ENCODE measurements around the gene RAB6B. TPM values are rescaled to one million over a fixed set of nuclear protein-coding genes. Genes with fewer than 3 reads are reported as not detected.

RAB6B gene
- total RNA-seq, 1 donor from 2014 or later, result 51.6 TPM

DNA sequence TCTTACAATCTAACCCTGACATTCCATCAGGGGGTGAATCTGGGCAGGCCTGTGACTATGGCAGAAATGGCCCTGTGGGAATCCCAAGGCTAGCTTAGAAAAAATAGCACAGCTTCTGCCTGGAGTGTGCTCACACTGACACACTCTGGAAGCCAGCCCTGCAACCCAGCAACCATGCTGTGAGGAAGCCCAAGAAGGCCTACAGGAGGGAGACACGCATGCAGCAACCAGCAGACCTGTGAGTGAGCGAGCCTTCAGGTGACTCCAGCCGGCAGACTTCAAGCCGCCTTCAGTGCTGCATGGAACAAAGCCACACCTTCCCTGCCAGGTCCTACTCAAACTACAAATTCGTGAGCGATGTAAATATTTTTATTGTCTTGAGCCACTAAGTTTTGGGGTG, 26.1 kb downstream of the RAB6B start:
- DNase-seq (no peak), ATAC-seq (no peak)
- intact Hi-C loops (cut with micrococcal nuclease), result no loop called here

DNA sequence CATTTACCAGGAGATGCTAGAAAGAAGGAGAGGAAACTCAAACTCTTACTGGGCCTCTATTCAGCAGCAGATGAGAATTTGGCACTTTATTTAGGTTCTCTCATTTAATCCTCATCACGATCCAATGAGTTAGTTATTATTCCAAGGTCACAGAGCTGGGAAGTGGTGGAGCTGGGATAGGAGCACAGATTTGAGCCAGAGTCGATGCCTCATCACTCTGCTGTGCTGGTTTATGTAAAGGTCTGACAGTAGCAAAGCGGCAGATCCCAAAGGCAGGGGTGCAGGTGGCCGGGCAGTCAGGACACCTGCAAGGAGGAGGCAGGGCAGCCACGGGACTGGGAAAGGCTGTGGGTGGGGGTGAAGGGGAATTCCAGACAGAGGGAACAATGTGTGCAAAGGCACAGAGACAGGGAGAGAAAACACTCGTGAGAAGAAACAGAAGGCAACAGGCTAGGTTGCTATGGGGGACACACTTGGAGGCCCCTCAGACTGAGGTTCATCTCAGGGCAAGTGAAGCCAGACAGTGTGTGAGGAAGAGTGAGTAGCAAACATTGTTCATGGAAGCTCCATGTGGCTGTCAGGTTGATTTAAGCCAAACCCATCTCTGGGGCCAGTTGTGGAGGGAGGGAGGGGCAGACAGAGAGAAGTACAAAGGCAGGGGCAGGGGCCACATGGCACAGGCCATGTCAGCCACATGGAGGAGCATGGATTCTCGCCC, 26.8 kb downstream of the RAB6B start:
- intact Hi-C loops (cut with micrococcal nuclease), result no loop called here
- DNase-seq (no peak), ATAC-seq (peak; percentile 69)

DNA sequence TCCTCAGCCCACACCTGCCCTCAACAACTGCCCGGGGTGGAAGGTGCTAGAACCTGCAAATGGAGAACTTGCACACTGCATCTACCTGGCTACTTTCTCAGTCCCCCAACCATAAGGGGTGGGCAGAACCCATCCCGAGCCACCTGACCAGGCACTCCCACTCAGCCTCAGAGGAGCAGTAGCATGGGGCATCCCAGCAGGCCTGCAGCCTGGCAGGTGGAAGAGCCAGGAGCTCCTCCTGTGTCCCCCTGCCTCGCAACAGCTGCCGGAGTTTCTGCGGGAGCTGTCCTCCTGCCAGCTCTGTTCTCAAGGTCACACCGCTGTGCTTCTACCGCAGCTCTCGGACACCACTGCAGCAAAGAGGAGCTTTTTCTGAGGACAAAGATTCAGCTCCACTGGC, 27.5 kb downstream of the RAB6B start:
- ATAC-seq, result peak; percentile 76
- intact Hi-C loops (cut with micrococcal nuclease), result no loop called here
- peak; percentile 40 for DNase-seq

DNA sequence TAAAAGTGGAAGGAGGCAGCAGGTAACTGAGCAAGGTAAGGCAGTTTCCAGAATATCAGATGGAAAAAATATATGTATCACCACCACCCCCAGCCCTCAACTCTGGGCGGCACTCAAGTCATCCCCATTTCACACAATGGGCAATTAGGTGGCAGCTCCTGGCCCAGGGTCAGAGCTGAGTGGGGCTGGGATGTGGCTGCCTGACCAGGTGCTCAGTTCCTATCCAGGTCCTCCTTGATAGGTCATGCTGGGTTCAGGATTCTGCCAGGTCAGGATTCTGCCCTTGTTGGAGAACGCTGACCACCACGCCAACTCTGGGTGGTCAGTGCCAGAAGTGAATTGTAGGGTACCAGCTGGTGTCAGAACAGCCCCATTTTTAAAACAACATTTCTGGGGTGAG, 29.5 kb downstream of the RAB6B start:
- intact Hi-C loops (cut with micrococcal nuclease), result no loop called here
- no peak for ATAC-seq
- DNase-seq, result no peak

DNA sequence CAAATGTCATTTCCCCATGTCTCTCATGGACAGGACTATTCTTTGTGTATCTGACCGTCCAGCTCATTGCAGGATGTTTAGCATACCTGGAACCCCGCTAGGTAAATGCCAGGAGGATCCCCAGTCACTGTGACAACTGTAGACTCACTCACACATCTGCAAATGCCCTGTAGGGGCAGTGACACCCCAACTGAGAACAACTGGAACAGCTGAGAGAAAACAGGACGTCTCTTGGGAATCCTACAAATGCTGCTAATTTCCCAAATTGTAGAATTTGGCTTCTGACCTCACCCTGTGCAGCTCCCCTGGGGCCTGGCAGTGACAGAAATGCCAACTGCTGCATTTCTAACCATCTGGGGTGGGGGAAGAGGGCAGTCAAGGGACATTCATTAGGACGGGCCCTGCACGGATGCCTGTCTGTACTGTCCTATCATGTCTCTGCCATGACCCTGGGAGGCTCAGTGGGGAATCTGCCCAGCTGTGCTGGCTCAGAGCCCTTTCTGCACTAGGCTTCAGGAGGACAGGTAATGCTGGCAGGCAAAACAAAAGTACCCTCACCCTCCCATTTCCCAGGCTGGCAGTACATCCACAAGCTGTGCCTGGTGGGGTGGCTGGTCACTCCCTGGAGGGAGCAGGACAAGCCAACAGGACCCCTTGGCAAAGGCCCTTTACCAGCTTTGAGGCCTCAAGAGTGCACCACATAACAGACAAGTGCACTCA, 30.4 kb downstream of the RAB6B start:
- intact Hi-C loops (cut with micrococcal nuclease), result no loop called here
- no peak for DNase-seq
- ATAC-seq, result no peak

DNA sequence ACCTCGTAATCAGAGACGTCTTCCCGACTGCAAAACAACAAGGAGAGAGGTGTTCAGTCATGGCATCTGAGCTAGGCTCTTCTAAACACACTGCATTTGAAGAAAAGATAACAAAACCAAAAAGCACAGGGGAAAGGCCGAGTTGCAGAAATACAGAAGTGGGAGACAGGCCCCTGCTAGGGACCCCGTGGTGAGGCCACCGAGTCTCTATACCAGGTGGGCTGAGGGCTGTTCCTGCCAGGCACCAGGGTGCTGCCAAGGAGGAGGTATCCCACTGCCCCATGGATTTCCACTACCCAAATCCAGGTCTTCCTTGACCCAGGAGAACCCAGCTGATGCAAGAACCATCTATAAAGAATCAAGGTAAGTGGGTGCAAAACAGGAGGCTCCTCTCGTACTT, 31.1 kb downstream of the RAB6B start:
- no peak for DNase-seq
- intact Hi-C loops (cut with micrococcal nuclease), result no loop called here
- ATAC-seq, result no peak

DNA sequence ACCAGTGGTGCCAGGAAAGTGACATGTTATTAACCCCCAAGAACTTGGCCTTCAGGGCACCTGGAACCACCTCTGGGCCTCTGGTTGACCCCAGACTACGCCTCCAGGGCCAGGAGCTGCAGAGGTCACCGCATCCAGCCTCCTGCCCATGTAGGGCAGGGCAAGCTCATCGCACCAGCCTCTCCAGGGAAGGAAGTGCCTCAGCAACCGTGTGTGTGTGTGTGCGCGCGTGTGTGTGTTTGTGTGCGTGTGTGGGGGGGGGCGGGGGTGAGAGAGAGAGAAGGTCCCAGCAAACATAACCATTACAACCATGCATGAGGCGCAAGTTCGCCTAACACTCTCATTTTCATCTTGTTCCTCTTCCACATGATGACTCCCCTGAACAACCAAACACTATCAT, 31.8 kb downstream of the RAB6B start:
- DNase-seq (no peak), ATAC-seq (no peak)
- intact Hi-C loops (cut with micrococcal nuclease), result no loop called here

DNA sequence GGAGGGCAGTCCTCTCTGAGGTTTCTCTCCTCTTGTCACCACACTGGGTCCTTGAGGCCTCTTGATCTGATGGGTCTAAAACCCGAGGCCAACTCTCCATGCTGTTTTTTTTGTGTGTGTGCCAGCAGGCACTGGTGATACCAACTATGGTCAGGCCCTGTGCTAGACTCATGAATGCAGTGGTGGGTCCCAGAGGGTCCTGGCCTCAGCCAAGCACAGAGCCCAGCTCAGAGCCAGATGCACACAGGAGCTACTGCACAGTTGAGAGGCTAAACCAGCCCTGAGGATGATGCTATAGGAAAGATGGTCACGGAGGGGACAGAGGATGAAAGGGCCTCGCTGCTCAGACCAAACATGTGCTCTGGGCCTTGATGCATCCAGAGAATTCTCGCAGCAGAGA, 33.5 kb downstream of the RAB6B start:
- intact Hi-C loops (cut with micrococcal nuclease), result no loop called here
- ATAC-seq (no peak), DNase-seq (no peak)

DNA sequence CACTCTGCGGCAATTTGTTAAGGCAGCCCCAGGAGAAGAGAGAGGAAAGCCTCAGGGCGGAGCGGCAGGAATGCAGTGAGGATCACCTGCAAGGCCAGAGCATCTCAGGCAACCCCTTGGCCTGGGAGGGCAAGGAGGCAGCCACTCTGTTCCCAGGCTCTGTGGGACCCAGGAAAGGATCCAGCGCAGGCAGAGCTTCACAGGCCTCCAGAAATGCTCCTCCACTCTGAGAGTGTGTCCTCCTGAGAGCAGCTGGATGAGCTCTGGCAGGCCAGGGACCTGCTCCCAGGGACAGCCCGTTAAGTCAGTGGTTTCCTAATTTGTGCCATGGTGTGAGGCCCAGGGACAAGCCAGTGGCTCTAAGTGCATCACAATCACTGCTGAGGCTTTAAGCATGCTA, 35.2 kb downstream of the RAB6B start:
- intact Hi-C loops (cut with micrococcal nuclease), result no loop called here
- DNase-seq (no peak), ATAC-seq (no peak)

DNA sequence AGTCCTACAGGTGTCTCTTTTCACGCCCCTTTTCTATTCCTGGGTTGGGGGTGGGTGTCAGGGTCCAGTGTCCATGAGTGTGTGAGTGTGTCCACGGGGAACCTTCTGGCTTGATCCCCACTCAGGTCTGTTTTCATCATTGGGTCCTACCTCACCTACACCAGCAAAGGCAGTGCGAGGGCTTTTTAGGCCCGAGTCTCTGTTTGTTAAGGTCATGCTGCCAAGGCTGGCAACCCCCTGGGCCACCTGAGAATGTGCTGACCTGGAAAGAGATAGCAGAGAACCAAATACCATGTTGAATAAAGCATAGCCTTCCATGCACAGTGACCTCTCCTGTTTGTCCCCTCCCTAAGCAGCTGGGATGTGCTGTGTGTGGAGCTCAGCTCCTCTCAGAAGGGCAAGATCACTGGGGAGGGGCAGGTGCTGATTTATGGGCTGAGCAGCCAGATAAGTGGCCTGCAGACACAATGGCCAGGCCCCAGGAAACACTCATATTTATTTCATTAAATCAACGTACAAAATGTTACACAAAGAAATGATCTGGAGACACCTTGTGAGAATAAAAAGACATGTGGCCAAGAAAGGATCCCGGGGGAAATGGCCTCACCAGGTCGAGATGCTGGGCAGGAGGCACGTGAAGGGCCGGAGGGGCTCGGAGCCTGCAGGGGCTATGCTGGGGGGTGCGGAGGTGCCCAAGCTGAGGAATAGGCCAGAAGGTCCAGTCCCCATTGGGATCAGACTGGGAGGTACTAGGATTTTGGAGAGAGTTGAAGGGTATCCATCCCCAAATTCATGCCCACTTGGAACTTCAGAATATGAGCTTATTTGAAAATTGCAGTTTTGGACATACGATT, 36.1 kb downstream of the RAB6B start:
- DNase-seq, result no peak
- intact Hi-C loops (cut with micrococcal nuclease), result no loop called here
- peak; percentile 64 for ATAC-seq

DNA sequence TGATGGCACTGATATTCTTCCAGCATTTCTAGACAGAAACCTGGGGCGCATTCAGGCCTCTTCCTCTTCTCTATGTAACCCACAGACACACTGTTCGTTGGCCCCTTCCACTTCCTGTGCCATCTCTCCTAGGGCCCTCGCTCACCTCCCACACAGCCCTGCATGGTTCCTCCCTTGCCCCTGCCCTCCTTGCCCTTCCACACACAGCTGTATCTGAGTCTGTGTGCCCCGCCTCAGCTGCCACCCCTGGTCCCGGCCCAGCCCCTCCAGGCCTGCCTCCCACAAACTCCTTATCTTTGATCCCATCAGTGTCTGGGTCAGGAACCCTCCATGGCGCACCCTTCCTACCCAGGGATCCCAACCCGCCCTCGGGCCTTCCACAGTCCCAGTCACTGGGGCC, 37.9 kb downstream of the RAB6B start:
- no peak for DNase-seq
- intact Hi-C loops (cut with micrococcal nuclease), result no loop called here

DNA sequence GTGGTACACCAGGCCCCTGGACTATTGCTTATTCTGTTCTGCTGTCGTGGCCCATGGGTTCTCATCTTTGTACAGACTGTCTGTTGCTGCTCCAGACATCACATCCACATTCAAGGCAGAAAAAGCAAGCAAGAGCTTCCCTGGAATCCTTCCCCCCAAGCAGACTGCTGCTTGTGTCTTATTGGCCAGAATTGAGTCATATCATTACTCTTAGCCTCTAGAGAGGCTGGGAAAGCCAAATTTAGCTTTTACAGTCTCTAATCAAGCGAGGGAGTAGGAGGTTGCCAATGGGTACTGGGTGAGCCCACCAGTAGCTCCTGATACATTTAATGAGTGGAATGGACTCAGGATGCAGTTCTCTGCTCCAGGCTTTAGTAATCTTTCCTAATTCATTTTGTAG, 39.4 kb downstream of the RAB6B start:
- intact Hi-C loops (cut with micrococcal nuclease), result no loop called here
- DNase-seq (no peak), ATAC-seq (no peak)

More for the DNA sequence above, 37.9 kb downstream of the RAB6B start:
- ATAC-seq, result no peak

DNA sequence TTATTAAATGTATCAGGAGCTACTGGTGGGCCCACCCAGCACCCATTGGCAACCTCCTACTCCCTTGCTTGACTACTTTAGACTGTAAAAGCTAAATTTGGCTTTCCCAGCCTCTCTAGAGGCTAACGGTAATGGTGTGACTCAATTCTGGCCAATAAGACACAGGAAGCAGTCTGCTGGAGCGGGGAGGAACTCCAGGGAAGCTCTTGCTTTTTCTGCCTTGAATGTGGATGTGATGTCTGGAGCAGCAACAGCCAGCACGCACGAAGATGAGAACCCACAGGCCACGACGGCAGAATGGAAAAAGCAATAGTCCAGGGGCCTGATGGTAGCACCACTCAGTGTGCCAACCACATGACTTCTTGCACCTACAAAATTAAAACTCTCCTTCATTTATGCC, 39.9 kb downstream of the RAB6B start:
- intact Hi-C loops (cut with micrococcal nuclease), result no loop called here
- ATAC-seq, result no peak
- DNase-seq, result no peak

DNA sequence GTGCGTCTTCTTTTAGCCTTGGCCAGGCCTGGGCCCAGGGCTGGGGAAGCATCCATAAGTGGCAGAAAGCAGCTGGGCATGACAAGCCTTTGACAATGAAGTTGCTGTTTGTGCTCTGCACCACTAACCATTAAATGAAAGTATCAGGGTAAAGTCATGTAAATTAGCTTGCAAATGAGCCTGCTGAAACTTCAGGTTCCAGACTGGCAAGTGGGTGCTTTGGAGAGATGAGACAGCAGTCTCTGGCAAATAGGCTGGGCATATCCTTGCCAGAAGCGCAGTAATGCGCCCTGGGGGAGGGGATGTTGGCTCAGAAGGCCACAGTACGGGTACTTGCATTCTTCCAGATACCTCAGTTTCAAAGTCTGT, 40.7 kb downstream of the RAB6B start:
- intact Hi-C loops (cut with micrococcal nuclease), result no loop called here
- no peak for DNase-seq
- ATAC-seq, result no peak

DNA sequence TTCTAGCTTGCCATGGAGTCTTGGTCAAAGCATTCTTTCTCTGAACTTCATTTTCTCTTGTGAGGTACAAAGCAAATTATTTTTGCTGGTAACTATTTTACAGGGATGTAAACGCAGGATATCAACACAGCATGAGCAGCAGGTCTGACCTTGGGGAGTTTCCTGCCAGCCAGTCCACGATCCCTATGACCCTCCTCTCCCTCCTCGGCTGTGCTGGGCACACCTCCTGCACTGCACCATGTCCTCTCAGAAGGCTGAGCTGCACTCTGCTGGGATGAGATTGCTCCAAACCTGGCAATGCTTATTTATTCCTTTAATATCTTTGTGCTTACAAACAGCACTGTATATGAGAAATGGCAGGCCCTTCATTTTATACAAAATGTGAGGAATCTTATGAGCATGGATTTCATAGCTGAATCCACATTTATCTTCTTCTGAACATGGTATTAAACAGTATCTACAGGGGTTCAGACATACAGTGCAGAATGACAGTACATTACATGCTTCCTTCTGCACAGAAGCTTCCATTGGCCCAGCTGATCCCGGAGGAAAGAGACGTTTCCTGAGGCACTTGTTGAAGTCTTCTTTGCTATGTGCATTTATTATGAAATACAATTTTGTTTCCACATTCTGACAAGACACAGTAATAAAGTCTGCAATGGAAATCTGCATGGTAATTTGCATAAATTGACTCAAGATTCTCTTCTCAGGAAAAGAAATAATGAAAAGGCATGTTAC, 41.2 kb downstream of the RAB6B start:
- ATAC-seq, result peak; percentile 62
- no peak for DNase-seq
- intact Hi-C loops (cut with micrococcal nuclease), result no loop called here

DNA sequence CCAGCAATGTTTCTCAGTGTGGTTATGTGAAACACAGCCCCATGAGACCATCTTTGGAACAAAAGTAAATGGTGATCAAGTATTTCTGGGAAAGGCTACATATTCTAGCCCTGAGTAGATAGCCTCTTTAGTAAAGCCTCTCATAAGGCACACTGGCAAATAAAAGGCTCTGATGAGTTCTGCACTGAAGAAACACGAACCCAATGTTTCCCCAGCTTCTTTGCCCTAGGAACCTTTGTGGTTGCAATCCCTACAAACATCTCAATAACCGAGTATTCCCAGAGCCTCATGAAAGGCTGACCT, 41.8 kb downstream of the RAB6B start:
- ATAC-seq (peak; percentile 9), DNase-seq (no peak)
- intact Hi-C loops (cut with micrococcal nuclease), result no loop called here

DNA sequence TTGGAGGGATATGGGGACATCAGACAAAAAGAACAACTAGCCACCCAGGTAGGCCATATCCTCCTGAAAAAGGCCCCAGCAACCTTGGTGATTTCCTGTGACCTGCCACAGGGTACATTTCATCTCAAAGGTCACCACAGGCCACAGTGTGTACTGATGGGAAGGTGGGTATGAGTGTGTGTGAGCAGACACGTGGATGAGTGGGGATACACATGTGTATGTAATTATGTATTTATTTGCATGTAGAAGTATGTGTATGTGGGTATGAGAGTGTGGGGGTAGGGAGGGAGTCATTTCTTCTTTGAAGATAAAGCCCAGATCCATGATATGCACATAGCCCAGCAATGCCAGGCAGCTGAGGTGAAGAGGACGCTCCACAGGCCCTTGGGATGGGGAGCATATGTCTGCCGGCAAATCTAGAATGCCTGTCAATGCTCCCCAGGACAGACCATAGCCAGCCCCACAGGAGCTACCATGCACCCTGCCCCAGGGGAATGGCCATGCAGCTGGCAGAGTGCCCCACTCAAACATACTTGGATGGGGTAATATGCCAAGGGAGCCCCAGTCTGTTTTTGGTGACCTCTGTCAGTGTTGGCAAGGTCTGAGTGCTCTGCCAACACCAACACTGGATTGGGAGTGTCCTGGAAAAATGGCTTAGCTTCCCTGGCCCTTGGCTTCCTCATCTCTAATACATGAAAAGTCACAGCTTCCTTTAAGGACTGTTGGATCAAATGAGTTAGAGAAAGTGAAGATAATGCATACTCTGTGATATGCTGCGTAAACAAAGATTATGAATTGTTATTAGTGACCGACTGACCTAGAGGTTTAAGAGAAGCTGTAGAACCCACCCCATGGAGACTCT, 42.4 kb downstream of the RAB6B start:
- intact Hi-C loops (cut with micrococcal nuclease), result no loop called here
- ATAC-seq (peak; percentile 76), DNase-seq (no peak)

DNA sequence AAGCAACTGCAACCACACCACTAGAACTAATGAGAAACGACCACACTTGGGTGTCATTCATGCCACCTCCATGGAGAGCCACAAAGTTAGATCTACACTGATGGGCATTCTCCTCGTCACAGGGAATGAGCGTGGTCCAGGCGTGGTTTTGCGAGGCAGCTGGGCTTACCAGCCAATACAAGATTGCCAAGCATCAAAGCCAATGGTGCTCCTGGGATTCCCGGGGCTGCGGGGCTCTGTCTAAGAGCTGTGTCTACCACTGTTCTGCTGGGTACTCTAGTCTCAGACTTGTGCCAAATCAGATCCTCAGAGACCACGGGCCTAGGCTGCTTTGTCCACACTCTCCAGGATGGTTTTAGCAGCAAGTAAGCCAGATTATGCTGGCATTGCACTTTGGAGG, 43.8 kb downstream of the RAB6B start:
- DNase-seq (no peak), ATAC-seq (no peak)
- intact Hi-C loops (cut with micrococcal nuclease), result no loop called here

Measured in left ventricle myocardium superior (tissue), 1 donor.